ENCODE measurements around the gene GNG12.
"Not testable (repeated sequence)": the region's sequence is repeated elsewhere in the genome, so short reads cannot be mapped to it uniquely, and the experiment has no call there.

DNA sequence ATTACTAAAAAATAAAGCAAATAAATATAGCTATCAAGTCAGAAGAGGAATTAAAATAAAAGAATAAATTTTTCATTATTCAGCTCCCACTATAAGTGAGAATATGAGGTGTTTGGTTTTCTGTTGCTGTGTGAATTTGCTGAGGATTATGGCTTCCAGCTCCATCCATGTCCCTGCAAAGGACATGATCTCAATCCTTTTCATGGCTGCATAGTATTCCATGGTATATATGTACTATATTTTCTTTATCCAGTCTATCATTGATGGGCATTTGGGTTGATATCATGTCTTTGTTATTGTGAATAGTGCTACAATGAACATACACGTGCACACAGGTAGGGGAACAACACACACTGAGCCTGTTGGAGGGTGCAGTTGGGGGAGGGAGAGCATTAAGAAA is 176.1 kb downstream of the GNG12 start:
- TF ChIP-seq, protein P1, sequence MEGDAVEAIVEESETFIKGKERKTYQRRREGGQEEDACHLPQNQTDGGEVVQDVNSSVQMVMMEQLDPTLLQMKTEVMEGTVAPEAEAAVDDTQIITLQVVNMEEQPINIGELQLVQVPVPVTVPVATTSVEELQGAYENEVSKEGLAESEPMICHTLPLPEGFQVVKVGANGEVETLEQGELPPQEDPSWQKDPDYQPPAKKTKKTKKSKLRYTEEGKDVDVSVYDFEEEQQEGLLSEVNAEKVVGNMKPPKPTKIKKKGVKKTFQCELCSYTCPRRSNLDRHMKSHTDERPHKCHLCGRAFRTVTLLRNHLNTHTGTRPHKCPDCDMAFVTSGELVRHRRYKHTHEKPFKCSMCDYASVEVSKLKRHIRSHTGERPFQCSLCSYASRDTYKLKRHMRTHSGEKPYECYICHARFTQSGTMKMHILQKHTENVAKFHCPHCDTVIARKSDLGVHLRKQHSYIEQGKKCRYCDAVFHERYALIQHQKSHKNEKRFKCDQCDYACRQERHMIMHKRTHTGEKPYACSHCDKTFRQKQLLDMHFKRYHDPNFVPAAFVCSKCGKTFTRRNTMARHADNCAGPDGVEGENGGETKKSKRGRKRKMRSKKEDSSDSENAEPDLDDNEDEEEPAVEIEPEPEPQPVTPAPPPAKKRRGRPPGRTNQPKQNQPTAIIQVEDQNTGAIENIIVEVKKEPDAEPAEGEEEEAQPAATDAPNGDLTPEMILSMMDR (IDR thresholded peaks at IDR 0.05 in 8 of 11, conservative IDR thresholded peaks at IDR 0.05 in 3 of 11): not testable (repeated sequence)
- TF ChIP-seq POLR2A (IDR thresholded peaks at IDR 0.05): not testable (repeated sequence)
